Spinal cord (tissue), 10 donors: ENCODE measurements around the gene GPR27. TPM values are rescaled to one million over a fixed set of nuclear protein-coding genes. Genes with fewer than 3 reads are reported as not detected.
A peak's percentile ranks its signal among the peaks of the same experiment; 100 is the strongest.

Experiments used
- DNase-seq, 6 donors: peaks; one replicate each; pipeline versions ENCODE4 v3.0.0 to v3.0.0-alpha.2; 2013 to 2015; ENCODE audit warnings: low spot score in 6 of 6, low read depth in 4 of 6
- H3K27ac ChIP-seq: one replicate; pipeline ENCODE4 v1.5.1; 2013; ENCODE audit warnings: low read depth, low read length, control low read depth
- H3K27me3 ChIP-seq: one replicate; pipeline ENCODE4 v1.6.1; 2013; ENCODE audit warnings: low read length; ENCODE audit not compliant: control insufficient read depth, insufficient read depth
- H3K36me3 ChIP-seq: one replicate; pipeline ENCODE4 v1.6.1; 2013; ENCODE audit warnings: low read length; ENCODE audit not compliant: control insufficient read depth, insufficient read depth
- H3K4me1 ChIP-seq: one replicate; pipeline ENCODE4 v1.6.1; 2013; ENCODE audit warnings: low read length; ENCODE audit not compliant: control insufficient read depth, insufficient read depth
- H3K4me3 ChIP-seq: one replicate; pipeline ENCODE4 v1.5.1; 2013; ENCODE audit warnings: low read depth, low read length, control low read depth
- H3K9me3 ChIP-seq: one replicate; pipeline ENCODE4 v1.6.1; 2013; ENCODE audit warnings: low read length; ENCODE audit not compliant: control insufficient read depth, insufficient read depth
- WGBS: methylation state at CpG from one replicate; pipeline ENCODE4 v1.1.5; 2013; ENCODE audit warnings: missing lambda C conversion rate; ENCODE audit not compliant: insufficient coverage; 5-methylcytosine and 5-hydroxymethylcytosine counted together
- long read RNA-seq, 4 donors: transcript quantifications; one replicate each; lab custom pipeline, GENCODE V29; 2026
- polyA plus RNA-seq, 2 donors: library from polyadenylated mRNA; unstranded; fragments of 120-200 nt; gene quantifications; one replicate each; pipeline ENCODE4 v1.2.1, GENCODE V29; 2013; ENCODE audit not compliant: insufficient read length in 2 of 2
- total RNA-seq, 2 donors: library from RNA; depleted of rRNA in 1 of 2; stranded (reverse); fragments of 120-200 nt in 1 of 2; fragments of >200 nt in 1 of 2; gene quantifications; one replicate each; pipeline versions ENCODE4 v1.2.3 to v1.2.4, GENCODE V29; 2013 to 2014
- donor health status: healthy.

Gene GPR27
- total RNA-seq (10 to 100 TPM in 1 of 2 donors, 1 to 10 TPM in 1; 4.2 to 10.8 TPM), polyA plus RNA-seq (10 to 100 TPM; 32.9 to 35.5 TPM)
- long read RNA-seq, donor 1, transcript GPR27-201 (1 exons, 2,447 nt) = major isoform, 55 of 55 reads
- long read RNA-seq, donor 1, partial matches to known transcripts = 0 of 55 reads
- long read RNA-seq, donor 1, other reads (novel, unspliced or antisense) = 0 of 55 reads
- long read RNA-seq, donor 2, transcript GPR27-201 (1 exons, 2,447 nt) = major isoform, 13 of 13 reads
- long read RNA-seq, donor 2, partial matches to known transcripts = 0 of 13 reads
- long read RNA-seq, donor 2, other reads (novel, unspliced or antisense) = 0 of 13 reads
- long read RNA-seq, donor 3, transcript GPR27-201 (1 exons, 2,447 nt) = major isoform, 27 of 27 reads
- long read RNA-seq, donor 3, partial matches to known transcripts = 0 of 27 reads
- long read RNA-seq, donor 3, other reads (novel, unspliced or antisense) = 0 of 27 reads
- long read RNA-seq, donor 4, partial matches to known transcripts = 0 of 3 reads
- long read RNA-seq, donor 4, other reads (novel, unspliced or antisense) = 0 of 3 reads

DNA sequence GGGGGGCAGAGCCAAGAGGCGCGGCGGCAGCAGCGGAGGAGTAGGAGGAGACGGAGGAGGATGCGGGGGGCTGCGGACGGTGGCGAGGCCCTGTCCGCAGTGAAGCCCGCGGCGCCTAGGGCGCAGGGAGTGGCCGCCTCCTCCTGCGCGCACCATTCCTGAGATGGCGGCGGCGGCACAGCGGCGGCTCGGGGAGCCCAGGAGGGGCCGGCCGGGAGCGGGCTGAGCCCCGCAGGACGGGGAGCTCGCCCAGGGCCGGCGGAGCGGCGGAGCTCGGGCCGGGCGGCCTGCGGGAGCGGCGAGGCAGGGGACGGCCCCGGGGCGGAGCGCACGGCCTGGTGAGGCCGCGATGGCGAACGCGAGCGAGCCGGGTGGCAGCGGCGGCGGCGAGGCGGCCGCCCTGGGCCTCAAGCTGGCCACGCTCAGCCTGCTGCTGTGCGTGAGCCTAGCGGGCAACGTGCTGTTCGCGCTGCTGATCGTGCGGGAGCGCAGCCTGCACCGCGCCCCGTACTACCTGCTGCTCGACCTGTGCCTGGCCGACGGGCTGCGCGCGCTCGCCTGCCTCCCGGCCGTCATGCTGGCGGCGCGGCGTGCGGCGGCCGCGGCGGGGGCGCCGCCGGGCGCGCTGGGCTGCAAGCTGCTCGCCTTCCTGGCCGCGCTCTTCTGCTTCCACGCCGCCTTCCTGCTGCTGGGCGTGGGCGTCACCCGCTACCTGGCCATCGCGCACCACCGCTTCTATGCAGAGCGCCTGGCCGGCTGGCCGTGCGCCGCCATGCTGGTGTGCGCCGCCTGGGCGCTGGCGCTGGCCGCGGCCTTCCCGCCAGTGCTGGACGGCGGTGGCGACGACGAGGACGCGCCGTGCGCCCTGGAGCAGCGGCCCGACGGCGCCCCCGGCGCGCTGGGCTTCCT lies at the start of gene GPR27:
GPR27 (plus strand) TSS at position 155 of the 909 bp plus-strand sequence; CDS start at position 350, 195 bp downstream.
- Histone ChIP-seq H3K36me3 (no peaks in the 10 kb centered on the region), H3K4me1 (peaks cover 11% of the 10 kb centered on the region), H3K9me3 (no peaks in the 10 kb centered on the region), H3K27ac (no peak within 1 kb of the TSS), H3K27me3 (peaks cover 27% of the 10 kb centered on the region), H3K4me3 (peak within 1 kb of the TSS; percentile 26)
- peak in 2 of 6 donors; percentile 68 to 70 for DNase-seq
- under 1% methylated on average over 131 of the region's 131 CpGs for WGBS

DNA sequence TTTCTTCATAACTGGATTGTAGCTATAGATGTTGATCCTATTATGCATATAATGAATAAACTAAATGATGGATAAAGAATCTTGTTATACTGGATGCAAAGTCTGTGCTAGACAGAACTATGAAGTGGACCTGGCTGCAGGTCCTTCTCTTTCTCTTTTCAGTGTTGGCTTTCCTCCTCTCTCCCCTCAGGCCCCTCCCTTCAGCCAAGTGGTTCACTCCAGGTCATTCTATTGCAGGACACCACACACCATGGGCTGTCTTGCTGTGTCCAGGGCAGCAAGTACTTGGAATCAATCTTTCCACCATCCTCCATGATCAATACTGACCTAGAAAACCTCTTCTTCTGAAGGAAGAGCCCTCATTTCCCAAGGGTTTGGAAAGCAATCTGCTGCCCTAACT lies 48.7 kb upstream of the GPR27 start:
- peaks cover 9% of the 10 kb centered on the region for H3K36me3 ChIP-seq
- H3K4me1 ChIP-seq = no peaks in the 10 kb centered on the region
- no peaks in the 10 kb centered on the region for H3K9me3 ChIP-seq
- H3K27me3 ChIP-seq = no peaks in the 10 kb centered on the region
- no peak overlapping the region for H3K27ac ChIP-seq
- no peak for DNase-seq
- no peak overlapping the region for H3K4me3 ChIP-seq

DNA sequence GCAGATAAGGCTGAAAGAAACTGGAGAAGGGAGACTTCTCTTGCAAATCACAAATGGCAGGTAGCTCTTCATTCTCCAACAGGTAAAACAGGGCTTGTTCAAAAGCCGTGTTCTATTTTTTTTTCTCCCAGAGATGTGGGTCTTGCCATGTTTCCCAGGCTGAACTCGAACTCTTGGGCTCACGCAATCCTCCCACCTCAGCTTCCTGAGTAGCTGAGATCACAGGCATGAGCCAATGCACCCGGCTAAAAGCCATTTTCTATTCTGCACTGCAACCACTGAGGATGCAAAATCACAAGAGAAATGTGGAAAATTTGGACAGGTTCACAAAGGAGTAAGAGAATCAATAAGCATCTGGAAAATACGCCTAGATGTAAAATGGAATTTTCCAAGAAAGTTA lies 48.0 kb upstream of the GPR27 start:
- no peak for DNase-seq
- no peaks in the 10 kb centered on the region for H3K27me3 ChIP-seq
- no peaks in the 10 kb centered on the region for H3K9me3 ChIP-seq
- no peak overlapping the region for H3K27ac ChIP-seq
- H3K36me3 ChIP-seq = peaks cover 14% of the 10 kb centered on the region
- no peak overlapping the region for H3K4me3 ChIP-seq
- H3K4me1 ChIP-seq = no peaks in the 10 kb centered on the region
- WGBS = 100% methylated on average over 3 of the region's 5 CpGs

DNA sequence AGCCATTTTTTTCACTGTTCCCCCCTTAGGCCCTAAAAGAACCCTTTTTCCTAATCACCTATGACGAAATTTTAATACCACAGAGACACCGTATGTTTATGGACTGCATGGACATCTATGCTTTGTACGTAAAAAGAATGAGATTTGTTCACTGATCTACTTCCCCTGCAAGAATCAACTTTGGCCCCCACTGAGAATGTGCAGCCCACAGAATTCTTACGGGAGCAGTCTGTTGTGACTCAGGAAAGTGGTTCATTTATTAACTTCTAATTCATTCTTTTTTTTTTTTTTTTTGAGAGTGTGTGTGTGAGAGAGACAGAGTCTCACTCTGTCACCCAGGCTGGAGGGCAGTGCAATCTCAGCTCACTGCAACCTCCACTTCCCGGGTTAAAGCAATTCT lies 46.1 kb upstream of the GPR27 start:
- Histone ChIP-seq H3K4me1 (no peaks in the 10 kb centered on the region), H3K36me3 (peaks cover 14% of the 10 kb centered on the region), H3K4me3 (no peak overlapping the region), H3K27me3 (no peaks in the 10 kb centered on the region), H3K9me3 (no peaks in the 10 kb centered on the region), H3K27ac (no peak overlapping the region)
- no CpG with 5 or more reads among the region's 5 CpGs for WGBS
- DNase-seq = no peak

- DNase-seq = no peak
- Histone ChIP-seq H3K4me3 (no peak overlapping the region), H3K4me1 (no peaks in the 10 kb centered on the region), H3K36me3 (peaks cover 14% of the 10 kb centered on the region), H3K27me3 (no peaks in the 10 kb centered on the region), H3K27ac (no peak overlapping the region), H3K9me3 (no peaks in the 10 kb centered on the region)
- 53% methylated on average over 6 of the region's 7 CpGs for WGBS
These were observed 45.1 kb upstream of the GPR27 start for GRCh38 chr3:71708476-71709105.

DNA sequence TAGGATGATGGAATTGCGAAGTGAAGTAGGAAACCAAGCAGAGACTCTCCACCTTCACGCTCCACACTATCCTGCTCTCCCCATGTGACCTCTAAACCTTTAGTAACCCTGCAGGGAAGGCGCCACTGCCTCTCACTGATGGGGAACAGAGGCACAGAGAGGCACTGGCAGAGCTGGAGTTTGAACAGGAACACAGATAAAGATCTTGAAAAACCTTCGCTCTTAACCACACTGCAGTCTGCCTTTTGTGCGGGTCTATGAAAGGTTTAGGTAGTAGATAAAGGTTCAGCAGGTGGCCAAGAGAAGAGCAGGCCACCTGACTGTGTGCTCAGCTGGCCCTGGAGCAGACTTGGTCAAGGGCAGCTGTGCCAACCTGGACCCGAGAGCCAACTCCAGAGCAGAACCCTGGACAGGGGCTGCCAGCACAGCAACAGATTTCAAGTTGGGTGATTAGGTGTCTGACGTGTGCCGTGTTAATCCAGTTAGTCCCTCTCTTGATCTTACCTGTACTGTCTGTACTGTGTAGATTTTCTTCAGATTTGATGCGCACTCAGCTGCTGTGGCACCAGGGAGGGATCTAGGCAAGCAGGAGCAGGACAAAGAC lies 43.6 kb upstream of the GPR27 start:
- Histone ChIP-seq H3K9me3 (no peaks in the 10 kb centered on the region), H3K36me3 (peaks cover 14% of the 10 kb centered on the region), H3K4me1 (no peaks in the 10 kb centered on the region), H3K4me3 (no peak overlapping the region), H3K27ac (no peak overlapping the region), H3K27me3 (no peaks in the 10 kb centered on the region)
- 95% methylated on average over 6 of the region's 9 CpGs for WGBS
- no peak for DNase-seq

DNA sequence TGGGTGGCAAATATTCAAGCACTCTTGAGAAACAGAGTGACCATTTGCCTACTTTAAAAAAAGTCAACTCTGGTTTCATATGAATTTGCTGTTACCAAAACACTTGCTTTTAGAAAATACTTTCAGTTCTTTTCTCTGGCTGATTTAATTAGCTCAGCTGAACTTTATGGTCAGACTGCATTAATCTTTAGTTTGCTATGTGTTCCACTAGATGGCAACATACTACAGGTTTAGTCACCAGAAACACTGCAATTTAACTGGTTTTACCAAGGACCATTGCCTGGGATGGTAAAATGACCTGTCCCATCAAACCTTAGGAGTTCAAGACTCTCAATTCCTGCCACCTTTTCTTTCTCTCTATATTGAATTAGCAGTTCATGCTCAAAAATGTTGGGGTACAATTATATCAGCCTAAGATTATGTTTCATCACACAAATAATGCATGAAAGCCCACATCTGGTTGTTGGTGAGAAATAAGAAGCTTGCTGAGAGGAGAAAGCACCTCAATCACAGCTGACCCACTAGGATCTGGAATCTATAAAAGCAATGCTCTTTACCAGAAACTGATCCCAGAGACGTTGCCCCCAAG lies 42.7 kb upstream of the GPR27 start:
- WGBS = no CpG with 5 or more reads among the region's 1 CpG
- Histone ChIP-seq H3K4me1 (no peaks in the 10 kb centered on the region), H3K36me3 (peaks cover 14% of the 10 kb centered on the region), H3K27me3 (no peaks in the 10 kb centered on the region), H3K27ac (no peak overlapping the region), H3K9me3 (no peaks in the 10 kb centered on the region), H3K4me3 (no peak overlapping the region)
- DNase-seq = peak in 2 of 6 donors; percentile 74 to 87

- no peak overlapping the region for H3K4me3 ChIP-seq
- no peaks in the 10 kb centered on the region for H3K9me3 ChIP-seq
- H3K36me3 ChIP-seq = peaks cover 10% of the 10 kb centered on the region
- WGBS = no CpG with 5 or more reads among the region's 2 CpGs
- no peak overlapping the region for H3K27ac ChIP-seq
- DNase-seq = no peak
- H3K27me3 ChIP-seq = no peaks in the 10 kb centered on the region
- no peaks in the 10 kb centered on the region for H3K4me1 ChIP-seq
These were observed 40.6 kb upstream of the GPR27 start for GRCh38 chr3:71713041-71713440.

DNA sequence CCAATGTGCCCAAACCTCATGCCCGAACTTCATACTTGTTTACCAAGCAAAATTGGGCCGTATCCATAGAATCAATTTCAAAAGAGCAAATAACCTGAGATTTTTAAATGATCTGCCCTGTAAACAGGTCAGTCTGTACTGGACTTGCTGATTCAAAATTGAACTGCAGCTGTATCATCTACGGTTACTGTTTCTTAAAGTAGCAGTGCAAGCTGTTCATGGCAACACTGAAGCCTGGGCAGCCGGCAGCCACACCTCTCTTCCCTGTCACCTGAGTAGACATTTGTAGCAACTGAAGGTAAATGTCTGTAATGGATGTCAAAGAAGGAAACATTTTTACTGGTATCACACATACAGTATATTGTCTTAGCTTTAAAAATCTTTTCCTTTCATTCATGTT lies 39.1 kb upstream of the GPR27 start:
- 85% methylated on average over 3 of the region's 4 CpGs for WGBS
- H3K4me1 ChIP-seq = no peaks in the 10 kb centered on the region
- H3K4me3 ChIP-seq = no peak overlapping the region
- no peak overlapping the region for H3K27ac ChIP-seq
- H3K27me3 ChIP-seq = no peaks in the 10 kb centered on the region
- DNase-seq = no peak
- peaks cover 7% of the 10 kb centered on the region for H3K36me3 ChIP-seq
- H3K9me3 ChIP-seq = no peaks in the 10 kb centered on the region
